Stomach (tissue), 4 donors: ENCODE measurements around the gene MARCHF11.

Experiments
- CTCF ChIP-seq, 7 experiments: fragments of 450-650 bp in 4 of 7; fragments of 200-600 bp in 3 of 7; sonication (generic) in 3 of 7; IDR thresholded peaks; one replicate each; pipeline ENCODE4 v1.5.1; 2016 to 2019; ENCODE audit warnings: antibody characterized with exemption in 7 of 7, control low read depth in 2 of 7, mild to moderate bottlenecking in 1 of 7
- EP300 ChIP-seq: sonication (generic); formaldehyde crosslinking; IDR thresholded peaks from one replicate; pipeline ENCODE4 v1.6.1; 2017; ENCODE audit warnings: antibody characterized with exemption
- POLR2A ChIP-seq, 4 donors: fragments of 450-650 bp; IDR thresholded peaks; one replicate each; pipeline ENCODE4 v1.6.1; 2016; ENCODE audit warnings: antibody characterized with exemption in 4 of 4, control low read depth in 2 of 4, mild to moderate bottlenecking in 1 of 4, moderate library complexity in 1 of 4

- TF ChIP-seq CTCF (IDR thresholded peaks at IDR 0.05) (no peak), POLR2A (IDR thresholded peaks at IDR 0.05) (no peak), EP300 (no peak)
These were observed 59.0 kb downstream of the MARCHF11 start for GRCh38 chr5:16120579-16120978.
